SKM-1 (cell line): ENCODE data around the gene STXBP1.

Experiments used
- DNase-seq: peaks from one replicate; lab custom pipeline; 2025; ENCODE audit not compliant: unreplicated experiment; lab: John Stamatoyannopoulos, UW

STXBP1 gene

DNA sequence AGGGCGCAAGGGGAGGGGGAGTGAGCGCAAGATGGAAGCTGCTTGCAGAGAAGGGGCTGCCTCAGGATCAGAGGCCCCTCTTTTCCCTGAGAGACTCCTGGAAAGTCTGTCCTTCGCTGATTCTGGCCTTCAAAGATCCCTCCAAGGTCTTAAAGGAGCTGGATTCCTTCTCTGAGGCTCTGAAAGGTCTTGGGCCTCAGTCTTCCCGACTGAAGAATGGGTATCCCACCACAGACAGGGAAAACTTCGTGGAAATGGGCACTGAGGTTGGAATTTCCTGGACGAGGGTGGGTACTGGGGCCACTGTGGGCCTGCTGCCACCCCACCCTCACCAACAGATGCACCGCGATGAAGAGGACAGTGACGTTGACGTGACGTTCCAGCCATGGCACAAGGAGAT lies 100.3 kb downstream of the STXBP1 start:
- DNase-seq: no peak

GRCh38 chr9:127712867-127713266 lies 100.8 kb downstream of the STXBP1 start:
- no peak for DNase-seq

GRCh38 chr9:127714020-127714750 lies 102.1 kb downstream of the STXBP1 start:
- no peak for DNase-seq

- no peak for DNase-seq
These were observed 102.9 kb downstream of the STXBP1 start for GRCh38 chr9:127714951-127715469.

DNA sequence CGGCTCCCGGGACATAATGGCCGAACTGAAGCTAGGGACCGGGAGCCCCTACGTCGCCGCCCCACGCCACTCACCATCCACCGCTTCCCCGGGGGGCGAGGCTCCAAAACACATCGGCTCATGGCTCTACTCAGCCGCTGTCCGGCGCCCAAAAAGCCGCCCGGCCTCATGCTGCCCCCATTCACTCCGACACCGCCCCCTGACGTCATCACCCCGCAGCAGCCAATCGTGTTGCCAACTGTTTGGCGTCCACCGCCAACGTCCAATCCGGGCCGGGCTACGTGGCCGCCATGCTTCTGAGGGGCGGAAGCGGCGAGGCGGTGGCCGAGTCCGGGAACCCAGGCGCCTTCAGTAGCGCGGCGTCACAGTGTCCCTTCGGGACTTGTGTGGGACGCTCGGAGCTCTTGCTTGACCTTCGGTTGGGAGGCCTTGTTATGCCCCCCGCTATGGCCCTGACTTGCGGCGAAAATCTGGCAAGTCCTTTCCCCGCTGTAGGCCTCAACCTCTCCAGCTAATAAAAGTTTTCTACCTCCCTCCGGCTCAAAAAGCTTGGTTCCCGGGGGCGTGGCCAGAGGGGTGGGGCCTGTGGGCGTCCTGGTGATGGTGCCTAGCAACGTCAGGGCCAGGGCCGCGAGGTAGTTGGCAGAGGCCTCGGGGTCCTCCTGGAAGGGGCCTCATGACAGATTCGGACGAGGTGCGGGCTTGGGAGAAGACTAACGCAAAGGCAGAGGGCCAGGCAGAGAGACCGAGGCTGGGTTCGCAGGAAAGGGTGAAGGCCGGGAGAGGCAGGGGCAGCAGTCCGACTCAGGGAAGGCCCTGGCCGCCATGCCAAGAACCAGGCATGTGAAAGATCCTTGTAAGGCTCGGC lies 103.6 kb downstream of the STXBP1 start, which contains the start of the genes PTRH1 and TTC16:
PTRH1 (minus strand) TSS at position 194 of the 868 bp plus-strand sequence; CDS start at position 170, 24 bp downstream.
TTC16 (plus strand) TSS at position 610 of the 868 bp plus-strand sequence; CDS start at position 677, 67 bp downstream.
- peak; percentile 83 for DNase-seq

- no peak for DNase-seq
These were observed 104.3 kb downstream of the STXBP1 start for GRCh38 chr9:127716412-127716811.

GRCh38 chr9:127717766-127718165 lies 105.7 kb downstream of the STXBP1 start:
- no peak for DNase-seq

- DNase-seq: peak; percentile 20
These were observed 108.2 kb downstream of the STXBP1 start for GRCh38 chr9:127720031-127720864.

- no peak for DNase-seq
These were observed 108.8 kb downstream of the STXBP1 start for GRCh38 chr9:127720865-127721227.

DNA sequence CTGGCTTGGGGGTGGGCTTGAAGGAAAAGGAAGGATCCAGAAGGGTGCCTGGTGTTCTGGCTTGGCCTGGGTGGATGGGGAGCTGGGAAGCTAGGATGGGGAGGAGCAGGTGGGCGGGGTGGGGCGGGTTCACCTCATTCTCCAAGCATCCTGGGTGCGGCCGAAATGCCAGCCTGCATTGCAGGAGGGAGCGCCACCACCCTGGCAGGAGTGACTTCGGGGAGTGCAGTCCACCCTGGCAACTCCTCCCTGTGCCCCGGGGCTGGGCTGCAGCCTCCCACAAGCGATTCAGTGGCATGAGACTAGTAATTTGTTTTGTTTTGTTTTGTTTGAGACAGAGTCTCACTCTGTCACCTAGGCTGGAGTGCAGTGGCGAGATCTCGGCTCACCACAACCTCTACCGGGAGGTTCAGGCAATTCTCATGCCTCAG lies 109.3 kb downstream of the STXBP1 start:
- no peak for DNase-seq

DNA sequence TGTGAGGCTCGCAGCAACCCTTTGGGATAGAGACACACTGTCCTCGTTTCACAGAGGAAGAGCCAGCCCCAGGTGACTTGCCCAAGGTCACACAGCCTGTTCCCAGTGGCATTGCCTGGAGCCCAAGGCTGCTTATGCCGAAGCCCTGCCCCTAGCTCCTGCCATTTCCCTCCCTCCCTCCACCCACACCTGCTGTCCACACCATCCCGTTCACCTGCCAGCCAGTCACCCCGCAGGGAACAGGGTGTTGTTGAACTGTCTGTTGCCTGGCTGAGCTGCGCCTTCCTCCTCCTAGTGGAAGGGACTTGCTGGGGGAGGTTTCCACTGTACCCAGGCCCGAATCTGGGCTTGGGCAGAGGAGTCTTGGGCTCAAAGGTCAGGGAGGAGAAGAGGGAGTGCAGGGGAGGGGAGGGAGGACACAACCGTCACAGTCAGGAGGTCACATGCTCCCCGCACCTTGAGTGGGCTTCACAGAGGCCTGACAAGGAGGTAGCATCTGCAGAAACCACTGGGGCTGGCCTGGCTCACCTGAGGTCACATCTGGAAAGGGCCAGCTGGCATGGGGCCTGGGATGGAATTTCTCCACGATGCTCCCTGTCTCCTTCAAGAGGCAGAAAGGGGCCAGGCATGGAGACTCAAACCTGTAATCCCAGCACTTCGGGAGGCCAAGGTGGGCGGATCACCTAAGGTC lies 110.1 kb downstream of the STXBP1 start:
- no peak for DNase-seq

DNA sequence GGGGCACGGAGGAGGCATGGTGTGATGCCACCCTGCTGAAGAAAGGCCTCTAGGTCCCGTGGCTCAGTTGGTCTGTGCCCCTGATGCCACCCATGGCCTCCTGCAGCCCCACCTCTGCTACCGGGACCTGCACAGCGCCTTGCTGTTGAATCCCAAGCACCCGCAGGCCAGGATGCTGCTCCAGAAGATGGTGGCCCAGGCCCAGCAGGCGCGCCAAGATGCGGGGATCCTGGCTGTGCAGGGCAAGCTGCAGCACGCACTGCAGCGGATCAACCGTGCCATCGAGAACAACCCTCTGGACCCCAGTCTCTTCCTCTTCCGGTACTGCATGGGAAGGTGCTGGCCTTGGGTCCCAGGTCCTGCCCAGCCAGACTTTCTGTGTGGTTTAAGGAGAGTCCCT lies 110.9 kb downstream of the STXBP1 start:
- no peak for DNase-seq

DNA sequence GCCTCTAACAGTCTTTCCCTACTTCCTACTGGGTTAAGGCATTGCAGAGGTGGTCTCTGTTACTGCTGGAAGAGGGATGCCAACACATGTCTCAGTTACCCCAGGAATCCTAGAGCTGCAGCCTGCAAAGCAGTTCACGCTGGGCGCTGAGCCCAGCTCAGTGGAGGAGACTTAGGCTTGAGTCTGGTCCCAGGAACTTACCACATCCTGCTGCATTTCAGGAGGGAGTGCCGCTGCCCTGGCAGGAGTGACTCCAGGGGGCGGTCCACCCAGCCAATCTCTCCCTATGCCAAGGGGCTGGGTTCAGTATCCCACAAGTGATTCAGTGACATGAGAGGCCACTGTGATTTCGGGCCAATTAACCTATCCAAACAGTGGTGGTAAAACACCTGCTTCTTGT lies 111.4 kb downstream of the STXBP1 start:
- no peak for DNase-seq

GRCh38 chr9:127724012-127724411 lies 111.9 kb downstream of the STXBP1 start:
- no peak for DNase-seq

- DNase-seq: no peak
These were observed 114.8 kb downstream of the STXBP1 start for GRCh38 chr9:127726871-127727270.

DNA sequence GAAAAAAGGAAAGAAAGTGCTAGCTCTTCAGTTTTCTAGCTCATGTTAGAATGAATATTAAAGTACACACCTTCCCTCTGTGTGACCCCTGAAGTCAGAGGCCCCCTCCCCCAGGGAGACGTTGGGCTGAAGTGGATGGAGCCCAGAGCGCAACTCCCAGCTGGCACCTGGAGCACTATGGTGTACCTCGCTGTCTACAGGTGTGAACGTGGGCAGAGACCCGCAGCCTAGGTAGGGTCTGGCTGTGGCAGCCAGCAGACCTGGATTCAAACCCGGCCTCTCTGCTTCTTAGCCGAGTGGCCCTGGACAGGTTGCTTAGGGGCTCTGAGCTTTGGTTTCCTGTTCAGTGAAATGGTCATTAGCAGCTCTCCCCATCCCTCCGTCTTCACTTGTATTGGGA lies 116.7 kb downstream of the STXBP1 start:
- DNase-seq: no peak

GRCh38 chr9:127729522-127730256 lies 117.6 kb downstream of the STXBP1 start:
- DNase-seq: no peak

DNA sequence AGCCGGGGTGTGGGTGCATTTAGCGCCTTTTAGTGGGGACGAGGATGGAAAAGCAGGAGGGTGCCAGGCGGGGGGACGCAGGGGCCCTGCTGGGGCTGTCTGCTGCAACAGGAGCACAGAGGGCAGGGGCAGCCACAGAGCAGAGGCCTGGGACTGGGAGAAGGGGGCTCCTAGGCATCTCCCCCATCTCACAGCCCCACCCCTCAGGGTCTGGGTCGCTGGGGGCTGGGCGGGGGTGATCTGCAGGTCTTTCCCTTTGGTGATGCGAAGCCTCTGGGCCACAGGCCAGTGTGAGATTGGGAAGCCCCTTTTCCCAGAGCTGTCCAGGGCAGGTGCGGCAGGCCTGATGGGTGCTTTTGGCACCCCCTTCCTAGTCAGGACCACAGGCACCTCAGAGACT lies 118.2 kb downstream of the STXBP1 start:
- DNase-seq: no peak

- no peak for DNase-seq
These were observed 118.8 kb downstream of the STXBP1 start for GRCh38 chr9:127730799-127731410.
